Fibroblast of skin of scalp (primary cell): ENCODE measurements around the gene HMOX1. TPM values are rescaled to one million over a fixed set of nuclear protein-coding genes. Genes with fewer than 3 reads are reported as not detected.
A peak's percentile ranks its signal among the peaks of the same experiment; 100 is the strongest.

Source experiments
- DNase-seq: peaks from one replicate; pipeline ENCODE4 v3.0.0-alpha.2; 2013
- polyA plus RNA-seq, 2 experiments: library from polyadenylated mRNA; unstranded; fragments of 120-200 nt; gene quantifications; one replicate each; pipeline ENCODE4 v1.2.1, GENCODE V29; 2013; ENCODE audit not compliant: insufficient read length in 2 of 2

Gene HMOX1, protein sequence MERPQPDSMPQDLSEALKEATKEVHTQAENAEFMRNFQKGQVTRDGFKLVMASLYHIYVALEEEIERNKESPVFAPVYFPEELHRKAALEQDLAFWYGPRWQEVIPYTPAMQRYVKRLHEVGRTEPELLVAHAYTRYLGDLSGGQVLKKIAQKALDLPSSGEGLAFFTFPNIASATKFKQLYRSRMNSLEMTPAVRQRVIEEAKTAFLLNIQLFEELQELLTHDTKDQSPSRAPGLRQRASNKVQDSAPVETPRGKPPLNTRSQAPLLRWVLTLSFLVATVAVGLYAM
- polyA plus RNA-seq (2013, experiment 1 of 2; ENCODE audit: insufficient read length): 50.6 TPM
- 47.6 TPM for polyA plus RNA-seq (2013, experiment 2 of 2; ENCODE audit: insufficient read length)

- peak; percentile 91 for DNase-seq
Observed at GRCh38 chr22:35380537-35381423, at the start of gene HMOX1. Gene HMOX1, plus strand, starts transcription at chr22:35381096. Its CDS starts 78 bp downstream, at chr22:35381174.

DNA sequence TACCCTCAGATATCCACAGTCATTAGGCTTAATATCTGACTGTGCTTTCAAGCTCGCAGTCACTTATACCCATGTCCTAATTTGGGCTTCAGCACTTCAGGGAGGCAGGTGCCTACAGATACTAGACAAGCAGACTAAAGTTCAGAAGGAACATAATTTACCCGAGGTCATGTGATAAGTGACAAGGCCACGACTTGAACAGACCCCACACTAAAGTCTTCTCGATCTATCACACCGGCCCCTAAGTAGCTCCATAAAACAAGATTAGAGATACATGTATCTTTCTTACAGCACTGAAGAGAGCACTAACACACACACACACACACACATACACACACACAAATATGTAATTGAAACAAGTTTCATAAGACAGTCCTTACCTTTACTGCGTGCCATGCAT lies 48.6 kb upstream of the HMOX1 start:
- no peak for DNase-seq

DNA sequence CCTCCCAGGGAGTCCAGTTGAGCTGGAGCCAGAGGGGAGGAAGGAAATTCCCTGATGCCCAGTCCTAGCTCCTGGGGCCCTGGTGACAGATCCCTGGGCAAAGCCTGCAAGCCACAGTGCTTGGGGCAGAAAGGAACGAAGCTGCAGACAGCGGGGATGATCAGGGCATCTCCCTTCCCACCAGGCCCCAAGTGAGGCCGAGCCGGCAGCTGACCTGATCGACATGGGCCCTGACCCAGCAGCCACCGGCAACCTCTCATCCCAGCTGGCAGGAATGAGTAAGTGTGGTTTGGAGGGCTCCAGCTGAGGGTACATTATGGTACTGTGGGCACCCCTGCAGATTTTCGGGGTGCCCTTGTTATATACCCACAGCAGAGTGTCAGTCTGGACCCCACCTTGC lies 47.7 kb upstream of the HMOX1 start:
- no peak for DNase-seq

DNA sequence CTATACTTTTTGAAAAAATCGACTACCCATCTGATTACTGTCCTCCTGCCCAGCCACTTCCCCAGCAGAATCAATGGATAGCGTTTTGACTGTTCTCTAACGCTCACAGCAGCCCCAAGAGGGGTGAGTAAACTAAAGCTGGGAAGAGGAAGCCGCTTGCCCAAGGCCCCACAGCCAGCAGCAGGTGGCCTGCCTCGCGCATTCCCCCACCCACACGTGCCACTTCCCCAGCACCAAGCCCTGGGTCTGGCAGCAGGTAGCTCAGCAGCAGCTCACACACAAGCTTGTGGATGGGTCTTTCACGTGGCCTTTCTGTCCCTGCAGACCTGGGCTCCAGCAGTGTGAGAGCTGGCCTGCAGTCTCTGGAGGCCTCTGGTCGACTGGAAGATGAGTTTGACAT lies 46.9 kb upstream of the HMOX1 start:
- no peak for DNase-seq

DNA sequence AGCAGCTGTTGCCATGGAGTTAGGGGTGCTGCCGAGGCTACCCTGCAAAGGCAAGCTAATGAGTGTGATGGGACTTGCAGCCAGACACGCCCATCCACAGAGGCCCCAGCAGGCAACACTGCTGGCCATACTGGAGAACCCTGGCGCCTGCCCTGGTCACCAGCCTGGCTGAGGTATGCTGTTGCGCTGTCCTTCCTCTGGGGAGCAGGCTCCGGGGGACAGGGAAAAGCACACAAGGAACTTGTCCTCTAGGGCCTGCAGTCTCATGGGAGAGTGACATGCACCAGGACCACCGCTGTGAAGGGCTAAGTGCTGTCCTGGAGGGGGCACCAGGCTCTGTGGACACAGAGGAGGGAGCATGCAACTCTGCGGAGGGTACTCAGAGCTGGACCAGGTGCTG lies 45.4 kb upstream of the HMOX1 start:
- no peak for DNase-seq

DNA sequence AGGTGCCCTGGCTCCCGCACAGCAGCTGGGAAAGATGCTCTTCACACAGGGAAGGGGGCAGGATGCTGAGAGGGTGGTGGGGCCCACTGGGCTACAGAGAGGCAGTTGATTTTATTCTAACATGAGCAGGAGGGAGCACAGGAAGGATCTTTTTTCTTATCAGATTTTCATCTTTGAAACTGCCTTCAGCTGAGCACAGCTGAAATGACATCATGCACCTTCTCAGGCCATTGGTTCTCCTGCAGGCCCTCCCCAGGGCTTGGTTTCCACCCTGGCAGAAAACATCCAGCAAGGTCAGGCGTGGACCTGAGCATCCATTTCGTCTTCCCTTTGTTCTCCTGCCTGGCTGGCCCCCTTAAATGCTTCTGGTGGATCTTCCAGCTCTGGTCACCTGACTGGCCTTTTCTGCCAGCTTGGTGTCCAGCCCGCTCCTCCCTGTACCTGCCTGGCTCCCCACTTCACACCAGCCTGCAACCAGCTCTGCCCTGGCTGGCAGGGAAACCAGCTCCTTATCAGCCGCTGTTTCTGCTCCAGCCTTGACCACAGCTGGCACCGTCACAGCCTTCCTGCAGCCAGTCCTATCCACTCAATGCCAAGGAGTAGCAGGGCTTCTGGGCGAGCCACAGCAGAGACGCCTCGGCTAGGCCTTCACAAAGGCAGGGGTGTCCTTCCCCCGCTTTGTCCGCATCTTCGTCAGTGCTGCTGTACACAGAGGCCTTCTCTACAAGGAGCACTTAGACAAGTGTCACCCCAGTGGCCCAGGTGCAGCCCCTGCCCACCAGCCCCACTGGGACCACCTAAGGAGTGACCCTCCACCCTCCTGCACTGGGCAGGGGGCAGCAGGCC lies 44.7 kb upstream of the HMOX1 start:
- no peak for DNase-seq

DNA sequence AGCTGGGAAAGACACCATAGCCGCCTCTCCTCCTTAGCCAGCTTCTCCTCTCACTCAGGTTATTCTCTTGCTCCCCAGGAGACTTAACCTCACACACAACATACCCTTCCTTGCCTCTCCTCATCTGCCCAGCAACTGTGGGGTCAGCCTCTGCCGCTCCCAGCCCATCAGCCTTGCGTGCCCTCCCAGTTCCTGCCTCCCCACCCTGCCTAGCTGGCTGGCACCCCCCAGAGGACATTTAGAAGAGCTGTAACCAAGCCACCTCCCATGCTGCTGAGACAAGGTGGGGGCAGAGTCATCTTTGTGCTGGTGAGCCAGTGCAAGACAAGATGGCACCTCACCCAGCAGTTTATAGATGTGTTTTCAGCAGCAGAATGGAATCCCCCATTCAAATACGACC lies 43.0 kb upstream of the HMOX1 start:
- peak; percentile 12 for DNase-seq

GRCh38 chr22:35341090-35341874 lies 39.6 kb upstream of the HMOX1 start:
- DNase-seq: no peak

DNA sequence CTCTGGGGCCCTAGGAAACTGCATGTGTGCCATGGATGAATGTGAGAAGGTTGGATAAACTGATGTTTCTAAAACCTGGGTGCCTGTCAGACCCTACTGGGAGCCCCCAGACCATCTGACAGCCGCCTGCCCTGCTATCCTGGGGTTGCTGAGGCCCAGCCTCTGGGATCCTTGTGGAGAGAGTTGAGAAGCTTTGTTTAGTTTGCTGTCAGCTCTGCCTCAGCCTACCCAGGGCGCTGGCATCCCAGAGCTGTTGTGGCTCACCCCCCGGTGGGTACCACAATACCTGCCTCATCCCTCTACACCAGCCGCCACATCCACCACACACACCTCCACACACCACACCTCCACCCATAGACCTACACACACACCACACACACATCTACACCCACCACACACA lies 38.5 kb upstream of the HMOX1 start:
- DNase-seq: no peak

GRCh38 chr22:35343664-35344550 lies 37.0 kb upstream of the HMOX1 start:
- no peak for DNase-seq

- DNase-seq: no peak
Observed at GRCh38 chr22:35344956-35345690, 35.8 kb upstream of the HMOX1 start.

- DNase-seq: no peak
Observed at GRCh38 chr22:35345808-35346505, 34.9 kb upstream of the HMOX1 start.

DNA sequence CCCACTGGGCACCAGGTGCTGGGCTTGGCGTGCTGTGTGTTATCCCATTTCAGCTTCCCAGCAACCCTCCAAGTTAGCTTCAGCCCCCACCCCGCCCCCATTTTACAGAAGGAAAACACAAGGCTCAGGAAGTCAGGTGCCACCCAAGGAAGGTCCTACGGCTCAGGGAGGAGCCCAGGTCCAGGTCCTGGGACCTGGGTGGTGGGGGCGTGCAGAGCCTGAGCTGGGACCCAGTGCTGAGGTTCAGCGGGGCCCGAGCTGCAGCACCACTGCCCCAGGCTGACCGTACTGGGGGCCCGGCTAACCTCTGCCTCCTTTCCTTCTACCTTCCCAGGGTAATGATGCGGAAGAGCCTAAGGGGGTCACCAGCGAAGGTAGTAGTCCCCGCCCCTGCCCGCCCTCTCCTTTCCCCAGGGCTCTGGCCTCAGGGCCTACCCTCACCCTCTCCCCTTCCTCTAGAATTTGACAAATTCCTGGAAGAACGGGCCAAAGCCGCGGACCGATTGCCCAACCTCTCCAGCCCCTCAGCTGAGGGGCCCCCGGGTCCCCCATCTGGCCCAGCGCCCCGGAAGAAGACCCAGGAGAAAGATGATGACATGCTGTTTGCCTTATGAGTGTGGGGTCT lies 34.2 kb upstream of the HMOX1 start:
- DNase-seq: no peak

- no peak for DNase-seq
Observed at GRCh38 chr22:35347462-35347861, 33.4 kb upstream of the HMOX1 start.

DNA sequence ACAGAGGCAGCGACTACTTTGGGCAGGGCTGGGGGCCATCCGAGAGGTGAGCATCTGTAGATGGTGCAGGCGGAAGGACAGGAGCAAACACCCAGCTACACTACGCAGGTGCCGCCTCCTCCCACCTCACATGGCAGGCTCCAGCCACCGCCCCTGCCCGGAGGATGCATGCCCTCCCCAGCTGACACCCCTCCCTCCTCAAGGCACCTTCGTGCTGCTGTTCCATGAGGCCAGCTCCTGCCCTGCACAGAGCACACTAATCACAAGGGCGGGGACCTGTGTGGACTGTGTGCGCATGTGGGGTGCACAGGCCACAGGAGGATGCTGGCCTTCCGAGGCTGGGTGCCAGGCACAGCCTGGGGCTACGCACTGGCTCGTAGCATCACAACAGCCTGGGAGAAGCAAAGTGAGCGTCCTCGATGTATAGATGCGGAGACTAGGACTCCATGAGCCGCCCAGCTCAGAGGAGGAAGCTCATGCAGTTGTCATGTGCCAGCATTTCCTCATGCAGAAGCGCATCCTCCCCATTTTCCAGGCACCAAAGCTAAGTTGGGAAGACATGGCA lies 32.8 kb upstream of the HMOX1 start:
- no peak for DNase-seq

DNA sequence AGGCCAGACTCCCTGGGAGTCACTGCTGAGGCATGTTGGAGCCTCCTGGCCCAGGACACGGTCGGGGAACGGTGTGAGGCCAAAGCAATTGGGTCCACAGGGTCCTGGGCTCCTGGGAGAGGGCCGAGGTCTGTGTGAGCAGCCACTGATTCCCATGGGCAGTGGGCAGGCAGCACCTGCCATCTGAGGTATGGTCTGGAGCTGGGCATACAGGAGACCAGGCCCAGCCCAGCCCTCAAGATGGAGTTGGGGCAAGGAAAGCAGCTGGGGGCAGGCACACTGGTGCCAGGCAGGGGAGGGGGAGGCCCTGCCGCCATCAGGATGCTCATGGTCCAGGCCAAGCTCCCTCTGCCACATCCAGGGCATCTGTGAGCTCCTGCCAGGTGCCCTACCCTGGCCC lies 32.2 kb upstream of the HMOX1 start:
- no peak for DNase-seq

GRCh38 chr22:35349368-35349703 lies 31.6 kb upstream of the HMOX1 start:
- DNase-seq: no peak

DNA sequence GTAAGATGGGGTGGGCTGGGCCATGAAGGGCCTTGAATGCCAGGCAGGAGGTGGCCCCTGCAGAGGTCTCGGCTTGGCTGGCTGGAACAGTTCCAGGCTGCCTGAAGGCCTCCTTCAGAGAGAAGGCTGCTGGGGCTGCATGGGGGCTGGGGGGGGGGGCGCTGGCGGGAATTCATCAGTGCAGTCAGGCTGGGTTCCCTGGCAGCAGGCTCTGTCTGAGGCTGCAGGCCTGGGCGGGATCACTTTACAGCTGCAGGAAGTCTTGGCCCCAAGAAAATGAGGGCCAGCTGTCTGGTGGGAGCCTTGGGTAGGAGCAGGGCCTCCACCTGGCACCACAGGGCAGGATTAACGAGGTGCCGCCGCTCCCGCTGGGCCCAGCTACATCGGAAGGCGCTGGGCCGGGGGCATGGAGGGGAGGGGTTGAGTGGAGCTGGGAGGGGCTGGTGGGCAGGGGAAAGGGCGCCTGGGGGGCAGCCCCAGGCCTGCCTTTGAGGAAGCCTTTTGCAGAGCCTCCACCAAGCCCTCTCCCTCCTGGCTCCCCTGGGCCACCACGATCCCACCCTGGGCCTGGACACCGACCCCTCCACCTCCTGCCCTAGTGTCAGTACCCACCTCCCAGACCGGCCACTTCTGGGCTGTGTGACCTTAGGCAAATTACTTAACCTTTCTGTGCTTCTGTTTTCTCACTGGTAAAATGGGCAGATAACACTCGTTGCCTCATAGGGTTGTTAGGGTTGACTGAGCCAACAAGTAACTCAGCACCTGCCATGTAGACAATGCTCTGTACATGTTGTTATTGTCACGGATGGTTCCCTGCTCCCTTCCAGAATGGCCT lies 31.0 kb upstream of the HMOX1 start:
- DNase-seq: peak; percentile 42
